A549 (cell line): ENCODE measurements around the gene ARHGEF37. TPM values are rescaled to one million over a fixed set of nuclear protein-coding genes. Genes with fewer than 3 reads are reported as not detected.

Experiments
- ATAC-seq, 2 experiments: fragments of 200-7000 bp in 1 of 2; fragments of >200 bp in 1 of 2; cut with Nextera tagmentation in 1 of 2; cut with Tn5 transposase in 1 of 2; 3 replicates each; pipeline versions ENCODE4 v1.8.0 to v1.9.1; 2018 to 2020; ENCODE audit warnings: mild to moderate bottlenecking in 1 of 2, moderate library complexity in 1 of 2
- CTCF ChIA-PET: fragments of 300-600 bp; sonication (Branson Sonifier 250); formaldehyde crosslinking; extraction: SDS; loops from one replicate; lab custom pipeline; 2021; ENCODE audit warnings: antibody characterized with exemption, inconsistent platforms; lab: Yijun Ruan, JAX
- POLR2A ChIA-PET: fragments of 350-600 bp; formaldehyde crosslinking; extraction: SDS; loops from one replicate; lab custom pipeline; 2021; ENCODE audit warnings: antibody characterized with exemption, inconsistent platforms; lab: Yijun Ruan, JAX
- DNase-seq, 2 experiments: peaks; one replicate each; pipeline versions ENCODE4 v3.0.0 to v3.0.0-alpha.2; 2011 to 2016; ENCODE audit warnings: low read depth in 1 of 2, low spot score in 1 of 2
- FAIRE-seq: peaks from 2 replicates; lab custom pipeline; 2011; peaks lifted over from hg19 to GRCh38; lab: Jason Lieb, UNC
- H3K27ac ChIP-seq, 2 experiments: fragments of >200 bp; sonication (Bioruptor Twin); formaldehyde crosslinking; 3 replicates each; pipeline ENCODE4 v1.5.1; 2016 to 2017
- H3K4me1 ChIP-seq: fragments of >200 bp; sonication (Bioruptor Twin); formaldehyde crosslinking; 3 replicates; pipeline ENCODE4 v1.6.1; 2016
- H3K4me2 ChIP-seq: fragments of >200 bp; sonication (Bioruptor Twin); formaldehyde crosslinking; 3 replicates; pipeline ENCODE4 v1.6.1; 2016
- H3K4me3 ChIP-seq: fragments of >200 bp; sonication (Bioruptor Twin); formaldehyde crosslinking; 3 replicates; pipeline ENCODE4 v1.5.1; 2016
- H3K9me3 ChIP-seq: fragments of >200 bp; sonication (Bioruptor Twin); formaldehyde crosslinking; 3 replicates; pipeline ENCODE4 v1.6.1; 2016
- ATOH8 ChIP-seq: fragments of 250-450 bp; sonication (Bioruptor Pico); IDR thresholded peaks from 2 replicates; pipeline ENCODE4 v1.5.0; 2020; ENCODE audit warnings: low read depth, mild to moderate bottlenecking, moderate library complexity
- BHLHE40 ChIP-seq: IDR thresholded peaks from 2 replicates; pipeline ENCODE4 v1.6.1; 2012; ENCODE audit warnings: low read depth, low read length, inconsistent platforms
- CBX8 ChIP-seq: fragments of 200-600 bp; sonication (generic); IDR thresholded peaks from 2 replicates; pipeline ENCODE4 v1.6.1; 2016
- CHD2 ChIP-seq: fragments of 150-350 bp; IDR thresholded peaks from 2 replicates; pipeline ENCODE4 v1.6.1; 2014; ENCODE audit warnings: low read length; ENCODE audit not compliant: partially characterized antibody
- HDAC2 ChIP-seq: fragments of 200-600 bp; sonication (generic); IDR thresholded peaks from 2 replicates; pipeline ENCODE4 v1.6.1; 2016
- HOXB13 ChIP-seq: fragments of 250-450 bp; sonication (Bioruptor Pico); IDR thresholded peaks from 2 replicates; pipeline ENCODE4 v1.5.0; 2020; ENCODE audit warnings: low read depth, mild to moderate bottlenecking, moderate library complexity
- JUNB ChIP-seq: fragments of >200 bp; sonication (Bioruptor Twin); formaldehyde crosslinking; IDR thresholded peaks from 2 replicates; pipeline ENCODE4 v1.6.1; 2016
- MAFK ChIP-seq: fragments of 450-650 bp; IDR thresholded peaks from 2 replicates; pipeline ENCODE4 v1.6.1; 2014; ENCODE audit not compliant: partially characterized antibody
- NPAS2 ChIP-seq: fragments of 250-450 bp; sonication (Bioruptor Pico); IDR thresholded peaks from 2 replicates; pipeline ENCODE4 v1.8.0; 2022; ENCODE audit warnings: mild to moderate bottlenecking, moderate library complexity, borderline replicate concordance
- PHF8 ChIP-seq: fragments of 200-600 bp; sonication (generic); IDR thresholded peaks from 2 replicates; pipeline ENCODE4 v1.6.1; 2016; ENCODE audit warnings: low read depth, mild to moderate bottlenecking, antibody characterized with exemption, moderate library complexity, borderline replicate concordance
- POLR2A ChIP-seq: IDR thresholded peaks from 2 replicates; pipeline ENCODE4 v1.6.1; 2012; ENCODE audit warnings: mild to moderate bottlenecking, low read length
- RAD21 ChIP-seq, 2 experiments: fragments of >200 bp in 1 of 2; sonication (Bioruptor Twin) in 1 of 2; formaldehyde crosslinking in 1 of 2; IDR thresholded peaks in 1 of 2; conservative IDR thresholded peaks in 1 of 2; 2 replicates in 1 of 2; 3 replicates in 1 of 2; pipeline ENCODE4 v1.6.1; 2012 to 2018; ENCODE audit warnings: inconsistent platforms in 1 of 2
- RCOR1 ChIP-seq: fragments of 150-350 bp; IDR thresholded peaks from 2 replicates; pipeline ENCODE4 v1.6.1; 2014; ENCODE audit warnings: antibody characterized with exemption, low read length, low read depth
- REST ChIP-seq: fragments of 200-600 bp; sonication (generic); IDR thresholded peaks from 2 replicates; pipeline ENCODE4 v1.6.1; 2016; ENCODE audit warnings: antibody characterized with exemption, mild to moderate bottlenecking, moderate library complexity
- SREBF2 ChIP-seq: fragments of 450-650 bp; IDR thresholded peaks from 2 replicates; pipeline ENCODE4 v1.6.1; 2014; ENCODE audit warnings: mild to moderate bottlenecking, moderate library complexity
- TP53 ChIP-seq: fragments of 250-450 bp; sonication (Bioruptor Pico); IDR thresholded peaks from 2 replicates; pipeline ENCODE4 v1.5.0; 2021; ENCODE audit warnings: mild to moderate bottlenecking, moderate library complexity
- USF2 ChIP-seq: fragments of 450-650 bp; IDR thresholded peaks from 2 replicates; pipeline ENCODE4 v1.6.1; 2014; ENCODE audit warnings: antibody characterized with exemption
- ZC3H11A ChIP-seq: fragments of 450-650 bp; IDR thresholded peaks from 2 replicates; pipeline ENCODE4 v1.6.1; 2014; ENCODE audit warnings: antibody characterized with exemption, mild to moderate bottlenecking
- ZFP36 ChIP-seq: fragments of 450-650 bp; IDR thresholded peaks from 2 replicates; pipeline ENCODE4 v1.6.1; 2014; ENCODE audit warnings: borderline replicate concordance; ENCODE audit not compliant: partially characterized antibody
- ZNF302 ChIP-seq: fragments of 250-450 bp; sonication (Bioruptor Pico); IDR thresholded peaks from 2 replicates; pipeline ENCODE4 v1.9.0; 2021; ENCODE audit warnings: inconsistent platforms, mild to moderate bottlenecking, moderate library complexity
- ZSCAN20 ChIP-seq: fragments of 250-450 bp; sonication (Bioruptor Pico); IDR thresholded peaks from 2 replicates; pipeline ENCODE4 v1.8.0; 2022; ENCODE audit warnings: mild to moderate bottlenecking, moderate library complexity
- WGBS: methylation state at CpG from one replicate; pipeline ENCODE4 v1.1.6; 2017; ENCODE audit errors: missing lambda C conversion rate; 5-methylcytosine and 5-hydroxymethylcytosine counted together
- polyA plus RNA-seq, 4 experiments: library from polyadenylated mRNA; depleted of rRNA in 3 of 4; stranded (reverse); fragments of >200 nt; fragmentation: RNase III in 1 of 4; extraction: RNeasy Plus Mini Kit Qiagen cat#74134 plus additional on column Dnase treatment in 1 of 4; gene quantifications; 2 replicates in 3 of 4; 3 replicates in 1 of 4; pipeline ENCODE4 v1.2.3, GENCODE V29; 2011 to 2017
- TF ChIP-seq, protein P1 (sequence below): fragments of >200 bp; sonication (Bioruptor Twin); formaldehyde crosslinking; IDR thresholded peaks from 3 replicates; pipeline ENCODE4 v1.6.1; 2016
- TF ChIP-seq, protein P2 (sequence below): fragments of >200 bp; sonication (Bioruptor Twin); formaldehyde crosslinking; IDR thresholded peaks from 2 replicates; pipeline ENCODE4 v1.6.1; 2016
- TF ChIP-seq, protein P3 (sequence below): fragments of >200 bp; sonication (Bioruptor Twin); formaldehyde crosslinking; IDR thresholded peaks from 3 replicates; pipeline ENCODE4 v1.5.1; 2016

The ARHGEF37 gene
- polyA plus RNA-seq, 2 of the 4 experiments (the other 2 are of a cell fraction) = 1.2 to 1.5 TPM

- no peak overlapping the region for H3K27ac ChIP-seq
- 79% methylated on average over 5 of the region's 5 CpGs for WGBS
- H3K9me3 ChIP-seq = no peaks in the 10 kb centered on the region
- FAIRE-seq (no peak), DNase-seq (no peak), ATAC-seq (no peak)
- CTCF ChIA-PET = interaction anchor here (0.6 to 2.4 kb wide), 2 partner anchors 14 to 337 kb away, joined by 3 to 13 read pairs; no protein-coding TSS in a partner anchor
- TF ChIP-seq ZFP36 = no peak
- no peak for TF ChIP-seq ZSCAN20
- no peak for TF ChIP-seq TP53 (CRISPR knock-in tag)
- no peak for TF ChIP-seq RAD21 (conservative IDR thresholded peaks at IDR 0.05 in 1 of 2, IDR thresholded peaks at IDR 0.05 in 1 of 2)
- no peak for TF ChIP-seq ZC3H11A
- TF ChIP-seq, protein P1, sequence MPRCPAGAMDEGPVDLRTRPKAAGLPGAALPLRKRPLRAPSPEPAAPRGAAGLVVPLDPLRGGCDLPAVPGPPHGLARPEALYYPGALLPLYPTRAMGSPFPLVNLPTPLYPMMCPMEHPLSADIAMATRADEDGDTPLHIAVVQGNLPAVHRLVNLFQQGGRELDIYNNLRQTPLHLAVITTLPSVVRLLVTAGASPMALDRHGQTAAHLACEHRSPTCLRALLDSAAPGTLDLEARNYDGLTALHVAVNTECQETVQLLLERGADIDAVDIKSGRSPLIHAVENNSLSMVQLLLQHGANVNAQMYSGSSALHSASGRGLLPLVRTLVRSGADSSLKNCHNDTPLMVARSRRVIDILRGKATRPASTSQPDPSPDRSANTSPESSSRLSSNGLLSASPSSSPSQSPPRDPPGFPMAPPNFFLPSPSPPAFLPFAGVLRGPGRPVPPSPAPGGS = no peak
- TF ChIP-seq PHF8 = no peak
- TF ChIP-seq POLR2A = no peak
- TF ChIP-seq USF2 = no peak
- no peak for TF ChIP-seq MAFK
- TF ChIP-seq NPAS2 (CRISPR knock-in tag) = no peak
- no peak for TF ChIP-seq ZNF302 (CRISPR knock-in tag)
- TF ChIP-seq RCOR1 = no peak
- no peak for TF ChIP-seq CBX8
- no peak for TF ChIP-seq BHLHE40
- no peak for TF ChIP-seq HDAC2
- TF ChIP-seq, protein P2, sequence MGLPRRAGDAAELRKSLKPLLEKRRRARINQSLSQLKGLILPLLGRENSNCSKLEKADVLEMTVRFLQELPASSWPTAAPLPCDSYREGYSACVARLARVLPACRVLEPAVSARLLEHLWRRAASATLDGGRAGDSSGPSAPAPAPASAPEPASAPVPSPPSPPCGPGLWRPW = no peak
- TF ChIP-seq HOXB13 = no peak
- no peak overlapping the region for H3K4me2 ChIP-seq
- POLR2A ChIA-PET = no interaction called here
- no peaks in the 10 kb centered on the region for H3K4me1 ChIP-seq
- H3K4me3 ChIP-seq = no peak overlapping the region
Observed at GRCh38 chr5:149681252-149681651, 100.0 kb downstream of the ARHGEF37 start.

GRCh38 chr5:149681922-149682321, 100.6 kb downstream of the ARHGEF37 start:
- no peaks in the 10 kb centered on the region for H3K9me3 ChIP-seq
- H3K27ac ChIP-seq = no peak overlapping the region
- ATAC-seq = no peak
- 62% methylated on average over 2 of the region's 2 CpGs for WGBS
- TF ChIP-seq REST (no peak), ATOH8 (CRISPR knock-in tag) (no peak), MAFK (no peak), JUNB (no peak), CHD2 (no peak), ZSCAN20 (no peak), SREBF2 (no peak), TP53 (CRISPR knock-in tag) (no peak)
- TF ChIP-seq, protein P3, sequence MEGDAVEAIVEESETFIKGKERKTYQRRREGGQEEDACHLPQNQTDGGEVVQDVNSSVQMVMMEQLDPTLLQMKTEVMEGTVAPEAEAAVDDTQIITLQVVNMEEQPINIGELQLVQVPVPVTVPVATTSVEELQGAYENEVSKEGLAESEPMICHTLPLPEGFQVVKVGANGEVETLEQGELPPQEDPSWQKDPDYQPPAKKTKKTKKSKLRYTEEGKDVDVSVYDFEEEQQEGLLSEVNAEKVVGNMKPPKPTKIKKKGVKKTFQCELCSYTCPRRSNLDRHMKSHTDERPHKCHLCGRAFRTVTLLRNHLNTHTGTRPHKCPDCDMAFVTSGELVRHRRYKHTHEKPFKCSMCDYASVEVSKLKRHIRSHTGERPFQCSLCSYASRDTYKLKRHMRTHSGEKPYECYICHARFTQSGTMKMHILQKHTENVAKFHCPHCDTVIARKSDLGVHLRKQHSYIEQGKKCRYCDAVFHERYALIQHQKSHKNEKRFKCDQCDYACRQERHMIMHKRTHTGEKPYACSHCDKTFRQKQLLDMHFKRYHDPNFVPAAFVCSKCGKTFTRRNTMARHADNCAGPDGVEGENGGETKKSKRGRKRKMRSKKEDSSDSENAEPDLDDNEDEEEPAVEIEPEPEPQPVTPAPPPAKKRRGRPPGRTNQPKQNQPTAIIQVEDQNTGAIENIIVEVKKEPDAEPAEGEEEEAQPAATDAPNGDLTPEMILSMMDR = no peak
- TF ChIP-seq, all 56 proteins: peak for 0
- no peak for FAIRE-seq
- no peak for DNase-seq
- Histone ChIP-seq H3K4me3 (no peak overlapping the region), H3K4me1 (no peaks in the 10 kb centered on the region), H3K4me2 (no peak overlapping the region)
- POLR2A ChIA-PET = no interaction called here
- CTCF ChIA-PET = interaction anchor here (2.4 kb wide), 1 partner anchor 15 kb away, joined by 13 read pairs; no protein-coding TSS in a partner anchor
